T-helper 9 cell (primary cell): ENCODE data around the gene ZNF605.
"Not testable (repeated sequence)": the region's sequence is repeated elsewhere in the genome, so short reads cannot be mapped to it uniquely, and the experiment has no call there.

ENCODE experiments used
- DNase-seq: peaks from one replicate; pipeline ENCODE4 v3.0.0-alpha.2; 2020

The ZNF605 gene

DNA sequence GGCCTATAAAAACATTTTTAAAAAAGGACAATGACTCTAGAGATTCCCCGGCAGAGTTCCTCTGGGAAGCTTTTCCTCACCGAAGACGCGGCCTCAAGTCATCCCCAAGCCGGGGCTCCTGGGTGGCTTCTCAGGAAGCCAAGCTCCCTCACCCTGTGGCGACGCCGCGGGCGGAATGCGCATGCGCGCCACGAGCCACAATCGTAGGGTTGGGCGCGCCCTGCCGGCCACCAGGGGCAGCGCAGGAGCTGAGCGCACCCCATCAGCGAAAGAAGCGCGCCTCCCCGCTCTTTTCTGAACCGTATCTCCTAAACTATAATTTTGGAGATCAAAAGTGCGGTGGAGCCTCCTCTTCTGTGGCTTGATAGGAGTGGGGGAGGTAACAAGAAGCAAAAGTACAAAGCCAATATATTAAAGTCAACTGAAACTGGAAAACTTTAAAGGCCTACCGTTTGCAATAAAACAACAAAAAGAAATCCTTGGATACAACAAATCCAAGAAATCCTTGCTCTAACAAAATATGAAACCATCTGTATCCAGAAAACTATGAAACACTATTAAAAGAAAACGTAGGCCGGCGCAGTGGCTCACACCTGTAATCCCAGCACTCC lies 51.3 kb downstream of the ZNF605 start:
- DNase-seq = peak; percentile 86

DNA sequence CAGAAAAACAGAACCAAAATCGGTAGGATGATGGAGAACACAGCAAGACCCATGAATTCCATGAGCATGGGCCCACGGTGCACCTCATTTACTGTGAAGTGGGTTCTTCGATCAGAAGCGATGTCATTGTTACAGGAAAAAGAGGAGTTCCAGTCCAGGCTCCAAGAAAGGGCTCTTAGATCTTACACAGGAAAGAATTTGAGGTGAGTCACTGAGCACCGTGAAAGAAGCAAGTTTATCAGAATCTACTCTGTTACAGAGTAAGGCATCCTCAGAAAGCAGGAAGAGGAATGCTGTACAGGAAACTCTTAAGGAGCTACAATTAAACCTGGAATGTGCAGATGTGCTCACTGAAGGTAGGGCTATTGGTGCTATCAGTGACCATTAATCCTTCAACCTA lies 57.1 kb downstream of the ZNF605 start:
- DNase-seq = no peak

- no peak for DNase-seq
Measured at GRCh38 chr12:132888852-132889251, 67.3 kb downstream of the ZNF605 start.

- peak; percentile 85 for DNase-seq
Measured at GRCh38 chr12:132887513-132888351, 68.4 kb downstream of the ZNF605 start, which contains the start of gene CHFR. CHFR (minus strand) TSS chr12:132887605; CDS start chr12:132887328, 277 bp downstream.

DNA sequence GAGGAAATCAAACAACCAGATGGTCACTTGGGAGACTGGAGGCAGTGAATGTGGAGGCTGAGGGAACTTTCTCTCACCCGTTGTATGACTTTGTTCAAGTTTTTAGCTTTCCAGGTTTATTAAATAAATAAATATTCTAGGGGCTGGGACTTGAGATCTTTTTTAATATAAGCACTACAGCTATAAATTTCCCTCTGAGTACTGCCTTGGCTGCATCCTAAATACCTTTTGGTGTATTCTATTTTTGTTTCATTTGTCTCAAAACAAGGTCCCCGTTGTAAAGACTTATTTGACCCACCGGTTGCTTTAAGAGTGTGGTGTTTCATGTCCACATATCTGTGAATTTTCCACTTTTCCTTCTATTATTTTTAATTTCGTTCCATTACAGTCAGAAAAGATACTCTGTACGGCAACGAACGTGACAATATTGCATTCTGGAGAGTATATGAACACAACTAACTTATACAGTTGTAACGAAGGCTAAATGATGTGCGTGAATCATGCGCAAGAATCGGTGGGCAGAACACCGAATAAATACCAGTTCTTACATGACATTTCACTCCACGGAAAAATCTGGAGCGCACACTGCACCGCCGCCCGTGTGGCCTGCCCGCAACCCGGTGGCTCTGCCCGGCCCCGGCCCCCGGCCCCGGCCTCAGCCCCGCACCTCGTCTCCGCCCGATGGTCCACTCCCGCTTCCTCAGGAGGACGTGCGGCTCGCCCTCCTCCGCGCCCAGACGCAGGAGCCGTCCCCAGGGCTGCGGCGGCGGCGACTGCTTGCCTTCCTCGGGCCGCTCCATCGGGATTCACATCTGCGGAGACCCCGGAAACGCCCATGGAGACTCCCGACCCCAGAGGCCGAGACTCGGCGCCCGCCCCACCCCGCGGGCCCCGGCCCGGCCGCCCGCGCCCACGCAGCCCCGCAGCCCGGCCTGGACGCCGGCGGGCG lies 69.3 kb downstream of the ZNF605 start:
- DNase-seq = no peak

DNA sequence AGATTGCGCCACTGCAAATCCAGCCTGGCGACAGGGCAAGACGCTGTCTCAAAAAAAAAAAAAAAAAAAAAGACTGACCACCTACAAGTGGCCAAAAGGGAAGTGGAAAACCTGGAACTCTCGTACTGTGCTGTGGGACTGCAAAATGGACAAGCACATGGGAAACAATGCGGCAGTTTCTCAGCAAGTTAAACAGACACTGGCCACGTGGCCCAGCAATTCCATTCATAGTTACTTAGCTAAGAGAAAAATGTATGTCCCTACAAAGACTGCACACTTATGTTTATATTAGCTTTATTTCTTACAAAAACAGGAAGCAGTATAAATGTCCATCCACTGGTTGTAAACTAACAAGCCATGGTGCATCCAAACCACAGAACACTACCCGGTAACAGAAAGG lies 74.3 kb downstream of the ZNF605 start:
- no peak for DNase-seq

DNA sequence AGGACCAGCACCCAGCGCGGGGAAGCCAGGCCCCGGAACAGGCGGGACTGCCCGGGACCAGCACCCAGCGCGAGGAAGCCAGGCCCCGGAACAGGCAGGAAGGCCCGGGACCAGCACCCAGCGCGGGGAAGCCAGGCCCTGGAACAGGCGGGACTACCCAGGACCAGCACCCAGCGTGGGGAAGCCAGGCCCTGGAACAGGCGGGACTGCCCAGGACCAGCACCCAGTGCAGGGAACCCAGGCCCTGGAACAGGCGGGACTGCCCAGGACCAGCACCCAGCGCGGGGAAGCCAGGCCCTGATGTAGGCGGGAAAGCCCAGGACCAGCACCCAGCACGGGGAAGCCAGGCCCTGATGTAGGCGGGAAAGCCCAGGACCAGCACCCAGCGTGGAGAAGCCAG lies 81.5 kb downstream of the ZNF605 start:
- DNase-seq = not testable (repeated sequence)

DNA sequence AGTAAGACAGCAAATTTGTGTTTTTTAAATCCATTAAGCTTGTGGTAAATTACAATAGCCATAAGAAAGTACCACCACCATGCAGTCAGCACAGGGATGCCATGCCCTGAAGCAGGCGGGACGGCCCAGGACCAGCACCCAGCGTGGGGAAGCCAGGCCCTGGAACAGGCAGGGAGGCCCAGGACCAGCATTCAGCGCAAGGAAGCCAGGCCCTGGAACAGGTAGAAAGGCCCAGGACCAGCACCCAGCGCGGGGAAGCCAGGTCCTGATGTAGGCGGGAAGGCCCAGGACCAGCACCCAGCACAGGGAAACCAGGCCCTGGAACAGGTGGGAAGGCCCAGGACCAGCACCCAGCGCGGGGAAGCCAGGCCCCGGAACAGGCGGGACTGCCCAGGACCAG lies 81.9 kb downstream of the ZNF605 start:
- no peak for DNase-seq

DNA sequence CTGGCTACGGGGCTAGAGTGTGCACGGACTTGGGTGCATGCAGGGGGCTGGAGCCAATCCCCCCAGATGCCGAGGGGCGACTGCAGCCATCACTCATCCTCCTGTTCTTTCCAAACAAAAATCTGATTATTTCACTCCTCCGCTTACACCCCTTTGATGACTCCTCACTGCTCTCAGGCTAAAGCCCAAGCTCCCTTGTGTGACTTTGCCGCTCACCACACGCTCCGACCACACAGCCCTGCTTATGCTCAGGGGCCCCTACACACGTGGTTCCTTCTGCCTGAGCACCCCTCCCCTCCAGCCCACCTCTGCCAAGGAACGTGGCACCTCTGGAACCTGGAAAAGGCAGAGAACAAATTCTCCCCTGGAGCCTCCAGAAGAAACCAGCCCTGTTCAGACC lies 82.4 kb downstream of the ZNF605 start:
- DNase-seq = no peak

DNA sequence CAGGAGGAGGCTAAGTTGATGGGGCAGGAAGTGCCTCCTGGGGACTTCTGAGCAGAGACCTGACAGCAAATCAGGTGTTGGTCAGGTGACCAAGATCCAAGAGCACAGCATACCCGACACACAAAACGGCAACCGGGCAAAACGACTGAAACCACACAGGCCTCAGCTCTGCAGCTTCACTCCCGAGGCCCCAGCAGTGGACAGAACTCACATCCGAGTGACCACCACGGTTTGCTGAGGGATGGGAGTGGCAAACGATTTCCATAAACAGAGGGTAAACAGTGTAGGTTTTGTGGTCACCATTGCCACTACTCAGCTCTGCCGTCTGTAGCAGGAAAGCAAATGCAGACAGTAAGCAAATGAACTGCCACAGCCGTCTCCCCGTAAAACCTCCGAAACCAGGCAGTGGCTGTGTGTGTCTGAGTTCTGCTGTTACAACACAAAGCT lies 83.1 kb downstream of the ZNF605 start:
- no peak for DNase-seq

GRCh38 chr12:132872073-132872855 lies 83.8 kb downstream of the ZNF605 start:
- no peak for DNase-seq

GRCh38 chr12:132869551-132869950 lies 86.6 kb downstream of the ZNF605 start:
- DNase-seq = no peak
